Measurements from ENCODE around the gene KRT86.
"Not testable (repeated sequence)": the region's sequence is repeated elsewhere in the genome, so short reads cannot be mapped to it uniquely, and the experiment has no call there.

Gene KRT86

DNA sequence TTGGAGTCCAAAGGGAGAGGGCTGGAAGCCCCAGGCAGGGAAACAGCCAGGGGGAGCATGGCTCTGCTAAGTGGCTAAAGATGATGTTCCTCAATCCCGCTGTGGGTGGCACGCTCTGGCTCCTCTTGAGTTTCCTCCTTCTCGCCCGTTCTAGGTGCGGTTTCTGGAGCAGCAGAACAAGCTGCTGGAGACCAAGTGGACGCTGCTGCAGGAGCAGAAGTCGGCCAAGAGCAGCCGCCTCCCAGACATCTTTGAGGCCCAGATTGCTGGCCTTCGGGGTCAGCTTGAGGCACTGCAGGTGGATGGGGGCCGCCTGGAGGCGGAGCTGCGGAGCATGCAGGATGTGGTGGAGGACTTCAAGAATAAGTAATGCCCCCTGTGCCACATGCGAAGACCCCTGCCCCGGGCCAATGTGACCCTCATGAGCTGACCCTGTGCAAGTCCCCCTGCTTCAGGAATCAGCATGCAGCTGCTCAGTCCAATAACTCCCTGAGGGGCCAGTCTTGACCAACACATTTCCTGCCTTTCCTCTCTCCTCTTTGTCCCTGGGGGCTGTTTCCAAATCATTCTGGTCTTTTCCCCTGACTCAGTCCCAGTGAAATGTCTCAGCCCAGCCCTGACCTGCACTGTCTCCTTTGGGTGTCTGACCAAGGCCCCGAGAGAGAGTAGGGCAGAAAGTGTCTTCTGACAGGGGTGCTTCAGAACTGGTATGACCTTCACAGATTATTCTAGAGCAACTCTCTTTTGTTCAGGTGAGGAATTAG is 39.3 kb upstream of the KRT86 start:
- Mint-ChIP-seq H3K36me3 (no peaks in the 10 kb centered on the region), H3K4me1 (ENCODE audit: low read depth) (no peaks in the 10 kb centered on the region), H3K4me3 (no peak overlapping the region), H3K27me3 (peaks cover 25% of the 10 kb centered on the region), H3K9me3 (ENCODE audit: low read depth) (no peaks in the 10 kb centered on the region), H3K27ac (peak overlapping the region; percentile 34)

DNA sequence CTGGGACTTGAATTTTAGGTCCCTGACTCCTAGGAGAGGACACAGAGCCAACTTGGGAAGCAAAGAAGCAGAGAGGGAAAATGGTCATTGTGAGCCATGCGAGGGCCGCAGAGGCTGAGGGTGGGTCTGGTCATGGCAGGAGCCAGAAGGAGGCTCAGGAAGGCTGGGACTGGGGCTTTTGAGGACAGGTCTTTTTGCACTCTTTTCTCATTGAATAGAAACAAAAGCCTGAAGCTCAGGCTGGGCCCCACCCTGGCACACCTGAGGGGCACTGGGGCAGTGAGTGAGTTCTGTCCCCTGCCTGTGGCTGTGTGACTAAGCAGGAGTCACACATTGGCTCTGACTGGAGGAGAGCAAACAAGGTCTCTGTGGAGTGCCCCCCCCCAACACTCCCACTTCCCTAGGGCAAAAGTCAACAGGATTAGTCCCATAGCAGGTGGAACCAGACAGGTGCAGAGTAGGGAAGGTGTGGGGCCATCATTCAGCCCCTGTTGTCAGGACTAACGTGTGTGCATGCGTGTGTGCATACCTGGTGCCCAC is 38.6 kb upstream of the KRT86 start:
- H3K9me3 Mint-ChIP-seq (ENCODE audit: low read depth): no peaks in the 10 kb centered on the region
- peaks cover 21% of the 10 kb centered on the region for H3K27me3 Mint-ChIP-seq
- H3K36me3 Mint-ChIP-seq: no peaks in the 10 kb centered on the region
- H3K27ac Mint-ChIP-seq: no peak overlapping the region
- no peaks in the 10 kb centered on the region for H3K4me1 Mint-ChIP-seq (ENCODE audit: low read depth)
- H3K4me3 Mint-ChIP-seq: no peak overlapping the region

DNA sequence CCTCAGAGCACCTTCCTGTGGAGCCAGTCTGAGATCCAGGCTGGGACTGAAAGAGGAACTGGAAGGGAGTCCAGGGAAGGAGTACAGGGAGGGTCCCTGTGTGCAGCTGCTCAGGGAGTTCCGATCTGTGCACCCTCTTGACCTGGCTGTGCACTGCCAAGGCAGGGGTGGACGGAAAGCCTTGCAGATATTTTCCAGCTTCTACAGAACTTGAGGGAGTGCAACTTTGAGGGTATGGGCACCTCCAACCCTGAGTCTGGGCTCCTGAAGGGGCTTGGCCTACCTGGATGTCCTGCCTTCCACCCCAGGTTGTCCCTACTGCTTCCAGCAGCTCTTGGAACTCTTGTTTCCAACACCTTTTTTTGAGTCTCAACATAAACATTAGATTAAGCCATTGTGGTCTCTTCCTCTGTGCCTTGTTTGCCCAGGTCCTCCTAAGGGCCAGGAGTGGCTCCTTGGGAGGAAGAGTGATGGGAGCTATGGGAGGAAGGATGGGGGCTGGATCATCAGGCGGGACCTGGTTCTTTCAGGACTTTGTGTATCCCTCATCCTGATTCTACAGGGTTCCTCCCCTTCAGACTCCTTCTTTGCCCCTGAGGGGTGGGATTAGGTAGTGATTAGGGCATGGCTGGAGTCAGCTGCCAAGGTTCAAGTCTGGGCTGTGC is 37.9 kb upstream of the KRT86 start:
- peaks cover 16% of the 10 kb centered on the region for H3K27me3 Mint-ChIP-seq
- H3K4me1 Mint-ChIP-seq (ENCODE audit: low read depth): no peaks in the 10 kb centered on the region
- H3K27ac Mint-ChIP-seq: no peak overlapping the region
- no peak overlapping the region for H3K4me3 Mint-ChIP-seq
- H3K9me3 Mint-ChIP-seq (ENCODE audit: low read depth): no peaks in the 10 kb centered on the region
- H3K36me3 Mint-ChIP-seq: no peaks in the 10 kb centered on the region

DNA sequence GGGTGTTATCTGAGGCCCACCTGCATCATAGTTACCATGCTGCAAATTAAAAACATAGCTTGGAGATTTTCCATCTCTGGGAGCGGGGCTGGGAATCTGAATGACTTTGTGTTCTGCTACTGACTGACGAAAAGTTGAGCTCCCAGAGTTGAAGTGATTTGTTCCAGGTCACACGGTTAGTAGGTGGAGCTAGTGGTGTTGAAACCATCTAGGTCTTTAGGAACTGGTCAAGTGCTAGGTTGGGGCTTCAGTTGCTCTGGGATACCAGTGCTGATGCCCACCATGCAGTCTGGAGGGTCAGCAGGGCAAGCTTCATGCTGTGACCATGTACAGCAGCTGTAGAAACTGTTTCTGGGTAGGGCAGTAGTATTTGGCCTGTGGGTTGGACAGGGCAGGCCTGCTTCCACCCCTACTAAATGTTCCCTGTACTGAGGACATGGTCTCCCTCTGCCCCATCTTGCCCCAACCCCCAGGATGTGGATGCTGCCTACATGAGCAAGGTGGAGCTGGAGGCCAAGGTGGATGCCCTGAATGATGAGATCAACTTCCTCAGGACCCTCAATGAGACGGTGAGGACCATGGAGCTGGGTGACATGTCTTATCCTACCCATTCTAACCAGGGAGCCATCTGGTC is 36.1 kb upstream of the KRT86 start:
- H3K27ac Mint-ChIP-seq: no peak overlapping the region
- peaks cover 7% of the 10 kb centered on the region for H3K27me3 Mint-ChIP-seq
- no peaks in the 10 kb centered on the region for H3K9me3 Mint-ChIP-seq (ENCODE audit: low read depth)
- H3K36me3 Mint-ChIP-seq: no peaks in the 10 kb centered on the region
- peaks cover 8% of the 10 kb centered on the region for H3K4me1 Mint-ChIP-seq (ENCODE audit: low read depth)
- no peak overlapping the region for H3K4me3 Mint-ChIP-seq

DNA sequence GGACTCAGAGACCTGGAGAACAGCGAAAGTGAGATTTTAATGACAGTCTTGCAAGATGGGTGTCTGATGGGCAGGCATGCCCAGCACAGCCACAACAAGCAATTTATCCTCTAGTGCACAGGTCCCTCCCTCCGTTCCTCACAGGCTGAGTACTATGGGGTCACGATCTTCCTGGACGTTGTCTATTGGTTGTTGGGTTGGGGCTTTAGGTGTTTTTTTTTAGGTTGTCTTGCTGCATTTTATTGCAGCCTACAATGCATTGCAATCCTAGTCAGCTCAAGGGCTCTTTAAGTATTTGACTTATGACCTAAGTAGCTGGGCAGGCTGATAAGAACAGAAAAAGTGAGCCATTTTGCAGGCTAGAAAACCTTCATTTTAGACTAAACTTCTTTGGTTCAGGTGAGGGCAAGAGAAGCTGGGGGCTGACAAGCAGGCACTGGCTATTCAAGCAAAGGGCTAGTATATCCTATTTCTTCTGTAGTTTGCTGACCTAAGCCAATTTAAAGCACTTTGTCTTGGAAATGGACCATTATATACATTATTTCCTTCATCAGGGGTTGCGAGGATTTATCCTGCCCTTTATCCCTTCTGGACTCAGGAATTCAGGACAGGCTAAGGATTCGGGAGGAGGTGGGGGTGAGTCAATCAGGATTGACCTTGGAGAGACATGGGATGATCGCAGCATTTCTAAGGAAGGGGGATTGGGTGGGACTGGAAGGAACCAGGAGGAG is 35.4 kb upstream of the KRT86 start:
- Mint-ChIP-seq H3K4me3 (no peak overlapping the region), H3K36me3 (no peaks in the 10 kb centered on the region), H3K4me1 (ENCODE audit: low read depth) (peaks cover 16% of the 10 kb centered on the region), H3K27me3 (peaks cover 4% of the 10 kb centered on the region), H3K27ac (no peak overlapping the region), H3K9me3 (ENCODE audit: low read depth) (no peaks in the 10 kb centered on the region)

DNA sequence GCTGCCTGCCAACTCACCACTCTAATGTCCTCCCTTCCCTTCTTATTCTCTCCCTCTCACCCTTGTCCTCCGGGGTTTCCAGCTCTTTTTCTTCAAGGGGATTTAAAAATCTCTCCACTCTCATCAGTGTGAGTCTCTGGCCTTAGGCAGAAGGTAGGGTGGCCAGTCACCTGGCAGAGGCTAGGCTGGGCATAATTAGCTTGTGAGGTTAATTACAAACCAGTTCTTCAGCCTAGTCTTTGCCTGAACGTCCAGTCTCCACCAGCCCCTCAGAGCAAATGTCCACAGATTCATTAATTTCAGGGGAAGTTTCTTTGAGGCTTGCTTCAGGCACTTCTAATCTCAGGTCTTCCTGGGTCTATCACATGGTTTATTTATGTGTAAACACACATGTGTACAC is 34.7 kb upstream of the KRT86 start:
- Mint-ChIP-seq H3K4me1 (ENCODE audit: low read depth) (peaks cover 20% of the 10 kb centered on the region), H3K27ac (no peak overlapping the region), H3K9me3 (ENCODE audit: low read depth) (no peaks in the 10 kb centered on the region), H3K4me3 (no peak overlapping the region), H3K36me3 (no peaks in the 10 kb centered on the region), H3K27me3 (peaks cover 4% of the 10 kb centered on the region)

DNA sequence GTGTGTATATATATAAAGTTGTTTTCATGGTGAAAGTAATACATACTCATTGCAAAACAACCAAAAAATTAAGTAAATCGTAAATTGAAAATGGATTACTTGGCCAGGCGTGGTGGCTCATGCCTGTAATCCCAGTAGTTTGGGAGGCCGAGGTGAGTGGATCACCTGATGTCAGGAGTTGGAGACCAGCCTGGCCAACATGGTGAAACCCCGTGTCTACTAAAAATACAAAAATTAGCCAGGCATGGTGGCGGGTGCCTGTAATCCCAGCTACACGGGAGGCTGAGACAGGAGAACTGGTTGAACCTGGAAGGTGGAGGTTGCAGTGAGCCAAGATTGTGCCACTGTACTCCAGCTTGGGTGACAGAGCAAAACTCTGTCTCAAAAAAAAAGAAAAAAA is 34.2 kb upstream of the KRT86 start:
- not testable (repeated sequence) for H3K9me3 Mint-ChIP-seq (ENCODE audit: low read depth); H3K4me3 Mint-ChIP-seq; H3K27ac Mint-ChIP-seq; H3K27me3 Mint-ChIP-seq; H3K36me3 Mint-ChIP-seq
- H3K4me1 Mint-ChIP-seq (ENCODE audit: low read depth): peaks cover 20% of the 10 kb centered on the region

DNA sequence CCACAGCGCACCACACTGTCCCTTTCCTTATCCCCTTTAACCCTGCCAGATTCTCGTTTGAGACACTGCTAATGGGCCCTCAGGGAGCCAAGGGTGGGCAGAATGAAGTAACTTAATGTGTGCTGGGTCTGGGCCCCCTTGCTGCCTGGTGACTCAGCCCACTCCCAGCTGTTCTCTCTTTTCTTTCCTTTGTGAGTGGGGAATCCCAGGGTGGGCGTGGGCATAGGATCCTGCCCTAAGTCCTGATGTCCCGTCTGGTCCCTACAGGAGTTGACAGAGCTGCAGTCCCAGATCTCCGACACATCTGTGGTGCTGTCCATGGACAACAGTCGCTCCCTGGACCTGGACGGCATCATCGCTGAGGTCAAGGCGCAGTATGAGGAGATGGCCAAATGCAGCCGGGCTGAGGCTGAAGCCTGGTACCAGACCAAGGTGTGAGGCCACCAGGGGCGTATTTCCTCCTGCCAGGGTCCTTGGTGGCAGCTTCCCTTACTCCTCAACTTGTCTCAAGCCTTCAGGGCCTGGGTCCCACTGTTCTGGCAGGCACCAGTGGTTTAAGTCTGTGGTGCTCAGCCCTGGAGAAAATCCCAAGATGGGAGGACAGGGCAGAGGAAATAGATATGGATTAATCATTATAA is 33.1 kb upstream of the KRT86 start:
- no peak overlapping the region for H3K4me3 Mint-ChIP-seq
- H3K9me3 Mint-ChIP-seq (ENCODE audit: low read depth): no peaks in the 10 kb centered on the region
- no peak overlapping the region for H3K27ac Mint-ChIP-seq
- no peaks in the 10 kb centered on the region for H3K27me3 Mint-ChIP-seq
- peaks cover 25% of the 10 kb centered on the region for H3K4me1 Mint-ChIP-seq (ENCODE audit: low read depth)
- no peaks in the 10 kb centered on the region for H3K36me3 Mint-ChIP-seq

DNA sequence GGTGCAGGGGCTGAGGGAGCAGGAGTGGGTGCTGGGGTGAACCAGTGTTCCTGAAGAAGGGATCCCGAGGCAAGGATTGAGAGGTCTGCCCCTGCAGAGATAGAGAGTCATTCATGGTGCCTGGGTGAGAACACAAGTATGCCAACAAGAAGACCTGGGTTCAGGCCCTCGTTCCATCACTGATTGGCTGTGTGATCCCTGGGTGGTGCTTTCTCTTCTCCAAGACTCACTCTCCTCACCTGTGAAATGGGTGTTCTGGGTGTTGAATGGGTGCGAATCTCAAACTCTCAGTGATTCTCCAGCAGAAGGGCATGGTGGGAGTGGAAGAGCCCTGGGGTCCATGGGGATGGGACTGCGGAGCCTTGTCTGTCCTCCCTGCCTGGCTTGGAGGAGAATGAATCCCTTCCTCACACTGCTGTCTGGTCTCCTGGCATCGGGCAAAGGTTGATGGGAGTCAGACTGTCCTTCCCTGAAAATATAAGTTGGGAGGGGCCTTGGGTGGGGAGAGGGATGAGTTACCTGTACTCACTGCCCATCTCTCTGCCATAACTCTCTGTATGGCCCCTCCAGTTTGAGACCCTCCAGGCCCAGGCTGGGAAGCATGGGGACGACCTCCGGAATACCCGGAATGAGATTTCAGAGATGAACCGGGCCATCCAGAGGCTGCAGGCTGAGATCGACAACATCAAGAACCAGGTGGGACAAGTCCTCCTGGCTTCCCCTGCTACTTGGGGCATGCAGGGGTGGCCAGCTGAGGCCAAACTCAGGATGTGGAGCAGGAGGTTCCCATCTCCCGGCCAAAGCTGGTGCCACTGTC is 31.8 kb upstream of the KRT86 start:
- peak overlapping the region; percentile 46 for H3K27ac Mint-ChIP-seq
- H3K4me1 Mint-ChIP-seq (ENCODE audit: low read depth): peaks cover 32% of the 10 kb centered on the region
- H3K4me3 Mint-ChIP-seq: no peak overlapping the region
- no peaks in the 10 kb centered on the region for H3K36me3 Mint-ChIP-seq
- H3K27me3 Mint-ChIP-seq: peaks cover under 1% of the 10 kb centered on the region
- no peaks in the 10 kb centered on the region for H3K9me3 Mint-ChIP-seq (ENCODE audit: low read depth)

DNA sequence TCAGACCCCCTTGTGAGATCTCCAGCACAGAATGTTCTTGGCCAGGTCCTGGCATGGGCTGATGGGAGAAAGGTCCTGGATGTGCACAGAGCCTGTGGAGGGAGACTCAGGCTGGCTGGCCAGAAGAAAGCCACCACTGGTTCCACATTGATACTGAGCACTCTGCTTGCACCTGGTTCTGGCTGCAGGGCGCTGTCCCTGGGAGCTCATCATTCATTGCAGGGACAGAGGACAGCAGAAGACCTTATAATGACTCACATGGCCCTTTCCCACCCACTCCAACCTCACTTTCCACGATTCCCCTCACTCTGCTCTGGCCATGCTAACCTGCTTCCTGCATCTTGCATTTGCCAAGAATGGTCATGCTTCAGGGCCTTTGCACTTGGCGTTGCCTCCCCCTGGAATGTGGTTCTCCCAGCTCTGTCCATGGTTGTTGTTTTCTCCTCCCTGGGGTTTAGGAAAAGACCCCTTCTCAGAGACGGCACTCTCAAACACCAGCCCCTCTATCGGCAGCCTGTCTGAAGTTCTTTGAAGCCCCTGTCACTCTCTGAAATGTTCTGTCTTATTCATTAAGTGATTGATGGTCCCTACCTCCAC is 31.1 kb upstream of the KRT86 start:
- Mint-ChIP-seq H3K27me3 (peaks cover 4% of the 10 kb centered on the region), H3K4me3 (no peak overlapping the region), H3K4me1 (ENCODE audit: low read depth) (peaks cover 32% of the 10 kb centered on the region), H3K9me3 (ENCODE audit: low read depth) (no peaks in the 10 kb centered on the region), H3K36me3 (peaks cover 3% of the 10 kb centered on the region), H3K27ac (peak overlapping the region; percentile 90)

DNA sequence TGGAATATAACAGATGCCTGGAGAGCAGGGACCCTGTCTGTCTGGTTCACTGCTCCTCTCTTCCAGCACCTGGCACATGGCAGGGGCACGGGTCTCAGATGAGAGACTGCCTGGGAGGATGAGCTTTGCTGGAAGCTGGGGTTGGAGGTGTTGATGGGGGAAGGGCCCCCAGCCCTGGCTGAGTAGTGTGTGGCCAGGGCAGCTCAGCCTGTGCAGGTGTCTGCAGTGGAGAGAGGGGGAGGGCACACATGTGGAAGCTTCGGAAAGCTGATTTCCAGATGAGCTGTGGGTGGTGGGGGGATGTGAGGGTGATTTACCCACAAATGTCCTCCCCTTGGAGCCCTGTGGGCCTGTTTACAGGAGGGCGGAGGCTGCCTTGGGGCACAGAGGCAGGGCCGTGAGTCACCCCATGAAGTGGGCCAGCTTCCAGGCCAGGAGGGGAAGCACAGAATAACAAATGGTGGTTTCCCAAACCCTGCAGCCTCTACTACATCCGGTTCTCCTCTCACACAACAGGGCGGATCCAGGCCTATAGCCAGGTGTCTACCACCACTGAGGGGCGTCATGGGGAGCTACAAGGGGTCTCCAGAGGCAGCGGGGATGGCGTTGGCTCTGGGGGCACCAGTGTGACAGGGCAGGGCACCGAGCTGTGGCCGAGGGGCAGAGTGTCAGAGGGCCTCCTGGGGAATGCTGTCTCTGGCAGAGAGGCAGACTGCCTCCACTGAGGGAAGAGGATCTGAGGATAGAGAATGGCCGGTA is 30.4 kb upstream of the KRT86 start:
- Mint-ChIP-seq H3K36me3 (peaks cover 3% of the 10 kb centered on the region), H3K27ac (peak overlapping the region; percentile 90), H3K4me3 (peak overlapping the region; percentile 51), H3K27me3 (peaks cover 4% of the 10 kb centered on the region), H3K4me1 (ENCODE audit: low read depth) (peaks cover 32% of the 10 kb centered on the region), H3K9me3 (ENCODE audit: low read depth) (no peaks in the 10 kb centered on the region)

DNA sequence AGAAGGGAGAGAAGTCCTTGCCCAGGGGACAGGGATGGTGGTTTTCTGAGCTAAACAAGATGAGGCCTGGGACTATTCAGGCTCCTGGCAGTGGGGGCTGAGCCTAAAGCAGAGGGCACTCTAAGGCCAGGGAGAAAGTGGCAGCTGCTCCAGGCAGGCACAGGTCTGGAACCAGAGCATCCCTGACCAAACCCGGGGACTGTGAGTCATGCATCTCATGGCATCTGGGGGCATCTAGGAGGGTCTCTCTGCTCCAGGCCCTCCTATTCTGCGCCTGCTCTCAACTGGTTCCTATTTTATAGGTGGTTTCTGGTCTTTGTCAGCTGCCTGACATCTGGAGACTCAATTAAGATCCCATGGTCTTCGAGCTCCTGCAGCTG is 29.8 kb upstream of the KRT86 start:
- no peaks in the 10 kb centered on the region for H3K9me3 Mint-ChIP-seq (ENCODE audit: low read depth)
- H3K27me3 Mint-ChIP-seq: peaks cover 7% of the 10 kb centered on the region
- H3K27ac Mint-ChIP-seq: peak overlapping the region; percentile 90
- peaks cover 34% of the 10 kb centered on the region for H3K4me1 Mint-ChIP-seq (ENCODE audit: low read depth)
- H3K36me3 Mint-ChIP-seq: peaks cover 3% of the 10 kb centered on the region
- peak overlapping the region; percentile 51 for H3K4me3 Mint-ChIP-seq
